ENCODE measurements around the gene LYST.
A peak's percentile ranks its signal among the peaks of the same experiment; 100 is the strongest.
"Not testable (repeated sequence)": the region's sequence is repeated elsewhere in the genome, so short reads cannot be mapped to it uniquely, and the experiment has no call there.

The LYST gene

DNA sequence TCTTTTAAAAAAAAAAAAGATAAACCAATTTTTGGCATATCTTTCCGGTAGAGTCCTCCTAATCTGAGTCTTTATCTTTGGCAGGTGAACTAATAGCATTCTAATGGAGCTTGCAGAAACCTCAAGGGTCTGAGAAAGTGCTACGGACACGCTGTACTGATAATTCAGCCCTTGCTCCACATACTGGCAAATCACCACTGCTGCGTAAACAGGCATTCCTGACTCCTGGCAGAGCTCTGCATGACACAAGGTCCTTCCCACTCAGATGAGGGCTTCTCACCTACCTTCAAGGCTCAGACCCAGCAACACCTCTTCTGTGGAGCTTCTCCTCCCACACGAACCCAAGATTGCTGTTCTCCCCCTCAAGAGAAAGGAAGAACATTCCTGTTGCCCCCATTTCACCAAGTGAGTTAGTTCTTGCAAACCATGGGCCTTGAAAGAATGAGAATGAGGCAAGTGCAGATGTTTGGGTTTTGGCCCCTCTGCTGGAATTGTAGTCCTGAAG, 48.0 kb downstream of the LYST start:
- no peak for DNase-seq (ENCODE audit: low spot score)

DNA sequence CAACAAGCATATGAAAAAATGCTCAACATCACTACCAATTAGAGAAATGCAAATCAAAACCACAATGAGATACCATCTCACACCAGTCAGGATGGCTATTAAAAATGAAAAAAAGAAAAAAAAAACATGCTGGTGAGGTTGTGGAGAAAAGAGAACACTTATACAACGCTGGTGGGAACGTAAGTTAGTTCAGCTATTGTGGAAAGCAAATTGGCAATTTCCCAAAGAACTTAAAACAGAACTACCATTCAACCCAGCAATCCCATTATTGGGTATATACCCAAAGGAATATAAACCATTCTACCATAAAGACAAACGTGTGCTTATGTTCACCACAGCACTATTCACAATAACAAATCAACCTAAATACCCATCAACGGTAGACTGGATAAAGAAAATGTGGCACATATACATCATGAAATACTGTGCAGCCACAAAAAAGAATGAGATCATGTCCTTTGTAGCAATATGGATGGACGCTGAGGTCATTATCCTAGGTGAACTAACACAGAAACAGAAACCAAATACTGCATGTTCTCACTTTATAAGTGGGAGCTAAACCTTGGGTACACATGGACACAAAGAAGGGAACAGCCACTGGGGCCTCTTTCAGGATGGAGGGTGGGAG, 49.5 kb downstream of the LYST start:
- no peak for DNase-seq (ENCODE audit: low spot score)

DNA sequence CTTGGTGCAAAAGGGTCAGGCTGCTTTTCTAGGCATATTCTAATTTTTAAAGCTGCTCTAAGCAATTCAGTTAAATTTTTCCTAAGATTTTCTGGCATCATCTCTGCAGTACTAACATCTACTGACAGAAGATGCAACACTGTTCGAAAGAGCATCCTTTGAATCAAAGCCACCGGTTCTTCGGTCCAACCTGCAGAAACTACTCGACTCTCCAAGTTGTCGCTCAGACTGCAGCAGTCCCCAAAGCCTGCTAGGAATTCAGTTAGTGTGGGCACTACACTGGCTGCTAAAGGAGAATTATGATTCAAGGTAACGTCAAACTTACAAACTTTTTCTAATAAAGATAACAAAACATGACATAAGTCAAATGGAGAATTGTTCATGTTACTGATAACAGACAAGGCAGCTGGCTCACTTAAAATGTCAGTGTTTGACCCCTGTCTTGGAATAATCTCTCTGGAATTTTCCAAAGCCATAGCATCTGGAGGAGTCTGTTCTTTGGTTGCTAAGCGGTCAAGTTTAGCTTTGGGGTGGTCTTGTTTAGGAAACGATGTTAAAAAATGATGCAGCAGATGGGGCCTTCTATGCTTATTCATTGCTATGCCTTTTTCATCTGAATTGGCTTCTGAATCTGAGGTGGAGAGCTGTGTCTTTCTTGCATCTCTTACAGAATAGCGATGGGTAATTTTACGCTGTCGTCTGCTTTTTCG, 56.9 kb downstream of the LYST start:
- no peak for DNase-seq (ENCODE audit: low spot score)

DNA sequence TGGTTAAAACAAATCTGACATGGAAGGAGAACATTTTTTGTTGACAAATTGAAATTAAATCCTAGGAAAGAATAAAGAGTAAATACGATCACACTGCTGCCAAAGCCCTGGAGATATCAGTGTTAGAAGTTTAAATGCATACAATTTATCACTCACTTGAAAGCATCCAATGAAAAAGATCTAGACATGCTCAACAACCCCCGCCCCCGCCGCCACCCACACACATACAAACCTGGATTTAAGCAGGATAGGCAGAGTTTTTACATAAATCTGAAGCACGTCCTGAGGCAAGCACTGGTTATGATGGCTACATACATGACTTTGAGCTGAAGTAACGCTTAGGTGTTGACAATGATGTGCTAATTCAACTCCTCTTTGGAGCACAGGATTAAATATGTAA, 58.5 kb downstream of the LYST start:
- peak; percentile 33 for DNase-seq (ENCODE audit: low spot score)

DNA sequence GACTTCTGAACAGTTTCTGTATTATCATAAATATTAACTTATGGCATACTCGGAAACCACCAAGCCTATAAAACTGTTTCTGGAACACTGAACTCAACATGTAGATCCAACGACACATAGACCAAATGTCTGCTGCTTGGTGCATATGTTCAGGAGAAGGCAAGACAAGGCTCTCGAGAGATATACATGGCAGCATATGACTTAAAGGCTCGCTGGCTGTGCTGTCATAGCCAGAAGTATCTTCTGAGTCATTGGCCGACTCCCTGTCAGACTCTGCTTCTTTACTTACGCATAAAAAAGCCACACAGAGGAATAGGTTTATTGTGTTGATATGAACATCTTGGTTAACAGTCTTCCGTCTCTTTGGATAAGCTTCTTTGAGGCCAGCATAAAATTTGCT, 60.6 kb downstream of the LYST start:
- DNase-seq (ENCODE audit: low spot score) = no peak

DNA sequence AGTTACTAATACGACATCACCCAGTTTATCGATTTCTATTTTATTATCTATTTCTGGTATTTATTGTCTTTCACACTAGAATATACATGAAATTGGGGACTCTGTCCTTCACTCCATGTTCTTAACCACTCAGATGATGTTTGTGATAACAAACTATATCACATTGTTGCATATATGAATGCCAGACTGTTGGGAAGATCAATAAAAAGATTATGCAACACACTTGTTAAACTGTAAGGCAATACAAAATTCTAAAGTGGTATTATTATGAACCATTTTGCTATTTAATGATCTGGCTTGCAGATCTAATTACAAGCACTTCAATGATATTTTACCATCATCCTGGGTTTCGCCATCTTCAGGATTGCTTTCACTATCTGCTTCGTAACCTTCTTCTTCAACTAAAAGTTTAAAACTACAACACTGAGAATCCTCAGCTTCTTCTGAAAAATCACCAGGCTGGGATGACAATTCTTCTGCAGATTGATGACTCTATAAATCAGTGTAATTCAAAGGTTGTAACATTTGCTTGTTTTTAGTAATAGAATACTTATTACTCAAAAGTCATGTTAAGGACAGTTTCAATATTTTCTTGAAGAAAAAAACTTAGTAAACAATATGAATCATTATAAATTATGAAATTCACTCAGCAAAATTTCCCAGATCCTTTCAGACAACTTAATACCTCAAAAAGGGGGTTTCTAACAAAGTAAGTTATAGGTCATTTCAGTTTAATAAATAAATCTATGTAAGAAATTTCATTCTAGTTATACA, 63.9 kb downstream of the LYST start:
- DNase-seq (ENCODE audit: low spot score) = no peak

DNA sequence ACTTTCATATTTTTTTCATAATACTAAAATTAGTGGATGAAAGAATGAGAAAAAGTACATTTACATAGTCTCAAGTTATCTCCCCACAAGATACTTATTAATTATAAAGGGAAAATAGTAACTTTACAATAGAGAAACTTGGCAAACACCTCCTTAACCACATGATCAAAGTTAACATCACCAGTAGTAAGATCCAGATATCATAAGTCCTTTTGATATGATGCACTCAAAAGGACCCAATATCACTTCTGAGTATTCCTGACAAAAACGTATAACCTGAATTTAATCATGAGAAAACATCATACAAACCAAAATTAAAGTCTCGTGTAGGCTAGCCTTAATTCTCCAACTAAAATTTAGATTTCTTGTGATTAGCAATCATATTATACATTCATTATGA, 67.4 kb downstream of the LYST start:
- no peak for DNase-seq (ENCODE audit: low spot score)

DNA sequence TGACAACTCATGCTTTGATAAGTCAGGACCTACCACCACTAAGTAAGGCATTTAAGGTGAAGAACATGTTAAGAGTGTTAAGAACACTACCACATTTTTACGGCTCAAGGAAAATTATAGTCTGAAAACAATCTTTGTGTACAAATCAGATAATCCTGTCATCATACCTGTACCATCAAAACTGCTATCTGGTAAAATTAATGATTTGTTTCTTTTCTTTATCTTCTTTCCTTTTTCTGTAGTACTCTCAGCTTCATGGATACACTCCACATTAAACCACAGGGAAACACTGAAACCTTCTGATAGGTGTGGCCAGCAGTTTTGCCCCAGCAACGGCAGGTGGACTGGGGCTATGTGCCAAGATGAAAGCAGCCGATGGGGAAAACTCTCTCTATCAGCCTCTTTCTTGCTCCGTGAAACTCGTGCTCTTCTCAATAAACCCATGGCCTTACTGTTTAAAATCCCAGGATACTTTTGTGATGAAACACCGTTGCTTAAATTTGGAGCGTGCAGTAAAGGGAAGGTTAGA, 75.1 kb downstream of the LYST start:
- DNase-seq (ENCODE audit: low spot score) = no peak

DNA sequence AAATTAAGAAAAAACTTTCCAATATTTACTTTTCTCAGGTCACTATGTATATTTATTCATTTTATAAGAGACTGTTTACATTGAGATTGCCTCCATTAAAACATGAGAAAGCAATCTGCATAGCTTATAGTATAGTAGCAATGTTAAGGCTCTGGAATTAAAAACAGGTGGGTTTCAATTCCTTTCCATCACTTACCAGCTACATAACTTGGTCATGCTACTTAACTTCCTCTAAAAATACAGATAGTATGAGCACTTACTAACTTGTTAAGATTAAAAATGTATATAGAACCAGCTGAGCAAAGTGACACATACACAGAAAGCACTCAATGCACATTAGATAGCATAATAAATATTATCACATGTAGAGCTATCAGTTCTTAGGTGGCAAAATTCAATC, 76.6 kb downstream of the LYST start:
- DNase-seq (ENCODE audit: low spot score) = no peak

DNA sequence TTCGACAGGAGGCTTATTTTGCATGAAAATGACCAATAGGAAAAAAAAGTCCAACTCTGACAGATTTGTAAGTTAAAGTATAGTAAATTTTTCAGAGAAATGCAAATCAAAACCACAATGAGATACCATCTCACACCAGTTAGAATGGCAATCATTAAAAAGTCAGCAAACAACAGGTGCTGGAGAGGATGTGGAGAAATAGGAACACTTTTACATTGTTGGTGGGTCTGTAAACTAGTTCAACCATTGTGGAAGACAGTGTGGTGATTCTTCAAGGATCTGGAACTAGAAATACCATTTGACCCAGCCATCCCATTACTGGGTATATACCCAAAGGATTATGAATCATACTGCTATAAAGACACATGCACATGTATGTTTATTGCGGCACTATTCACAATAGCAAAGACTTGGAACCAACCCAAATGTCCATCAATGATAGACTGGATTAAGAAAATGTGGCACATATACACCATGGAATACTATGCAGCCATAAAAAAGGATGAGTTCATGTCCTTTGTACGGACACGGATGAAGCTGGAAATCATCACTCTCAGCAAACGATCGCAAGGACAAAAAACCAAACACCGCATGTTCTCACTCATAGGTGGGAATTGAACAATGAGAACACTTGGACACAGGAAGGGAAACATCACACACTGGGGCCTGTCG, 80.3 kb downstream of the LYST start:
- not testable (repeated sequence) for DNase-seq (ENCODE audit: low spot score)

DNA sequence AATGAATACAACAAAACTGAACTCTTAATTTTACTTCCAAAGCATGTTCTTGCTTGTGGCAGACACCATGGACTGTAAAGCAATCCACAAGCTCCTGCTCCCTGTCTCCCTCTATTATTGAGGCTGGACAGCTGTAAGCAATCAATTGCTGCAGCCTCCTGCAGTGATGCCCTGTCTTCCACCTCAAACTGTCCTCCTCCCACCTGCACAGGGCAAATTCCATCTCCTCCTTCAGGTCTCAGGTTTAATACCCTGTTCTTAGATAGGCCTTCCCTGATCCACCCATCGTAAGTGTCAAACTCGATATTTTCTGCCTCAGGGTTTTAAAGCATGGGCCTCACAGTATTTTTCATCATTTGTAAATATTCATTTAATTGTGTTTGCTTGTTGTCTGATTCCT, 81.8 kb downstream of the LYST start:
- DNase-seq (ENCODE audit: low spot score) = no peak

DNA sequence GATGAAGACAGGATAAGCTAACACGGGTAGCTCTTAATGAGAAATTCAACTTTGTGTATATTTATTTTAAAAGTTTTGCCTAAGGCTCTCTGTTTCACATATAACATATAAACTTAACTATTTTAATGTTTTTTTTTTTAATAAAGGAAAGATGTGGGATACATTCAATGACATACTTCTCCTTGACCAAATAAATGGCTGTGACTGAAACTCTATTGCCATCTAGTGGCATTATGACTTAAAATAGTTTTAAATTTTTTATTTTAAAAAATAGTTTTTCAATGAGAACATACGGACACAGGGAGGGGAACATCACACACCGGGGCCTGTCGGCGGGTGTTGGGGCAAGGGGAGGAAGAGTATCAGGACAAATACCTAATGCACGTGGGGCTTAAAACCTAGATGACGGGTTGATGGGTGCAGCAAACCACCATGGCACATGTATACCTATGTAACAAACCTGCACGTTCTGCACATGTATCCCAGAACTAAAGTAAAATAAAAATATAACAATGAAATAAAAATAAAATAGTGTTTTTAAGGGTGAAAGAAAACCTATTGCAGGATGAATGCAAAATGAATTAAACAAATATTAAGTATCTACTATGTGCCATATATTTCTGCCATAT, 83.4 kb downstream of the LYST start:
- no peak for DNase-seq (ENCODE audit: low spot score)

DNA sequence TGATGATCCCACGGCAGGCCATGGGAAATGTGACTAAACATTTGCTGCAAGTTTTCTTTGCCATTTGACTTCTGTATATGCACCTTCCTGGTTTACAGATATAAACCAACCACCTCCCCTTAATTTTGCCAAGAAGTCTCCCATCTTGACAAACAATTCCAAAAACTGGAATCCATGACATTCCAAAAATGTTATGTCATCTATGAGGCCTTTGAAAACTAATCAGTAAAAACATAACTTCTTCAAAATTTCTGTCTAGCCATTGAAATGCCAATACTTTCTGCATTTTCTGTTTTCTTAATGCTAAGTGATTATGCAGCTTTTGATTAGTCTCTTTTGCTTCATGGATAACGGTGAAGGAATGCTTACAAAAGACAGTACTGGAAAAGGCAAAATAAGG, 84.1 kb downstream of the LYST start:
- DNase-seq (ENCODE audit: low spot score) = no peak

DNA sequence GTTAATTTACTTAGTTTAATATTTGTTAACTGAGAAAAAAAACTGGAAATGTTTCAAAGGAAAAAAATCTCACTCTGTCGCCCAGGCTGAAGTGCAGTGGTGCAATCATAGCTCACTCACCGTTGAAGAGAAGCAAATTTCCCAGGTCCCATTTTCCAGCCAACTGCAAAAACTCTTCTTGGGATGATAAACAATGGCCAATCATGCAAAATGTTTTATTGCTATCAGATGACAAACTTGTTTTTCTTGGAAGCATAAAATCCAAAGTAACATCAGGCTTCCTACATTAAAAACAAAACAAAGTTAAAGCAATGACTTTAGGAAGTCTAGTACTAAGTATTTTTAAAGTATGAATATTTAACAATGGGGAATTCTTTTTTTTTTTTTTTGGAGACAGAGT, 84.9 kb downstream of the LYST start:
- no peak for DNase-seq (ENCODE audit: low spot score)

DNA sequence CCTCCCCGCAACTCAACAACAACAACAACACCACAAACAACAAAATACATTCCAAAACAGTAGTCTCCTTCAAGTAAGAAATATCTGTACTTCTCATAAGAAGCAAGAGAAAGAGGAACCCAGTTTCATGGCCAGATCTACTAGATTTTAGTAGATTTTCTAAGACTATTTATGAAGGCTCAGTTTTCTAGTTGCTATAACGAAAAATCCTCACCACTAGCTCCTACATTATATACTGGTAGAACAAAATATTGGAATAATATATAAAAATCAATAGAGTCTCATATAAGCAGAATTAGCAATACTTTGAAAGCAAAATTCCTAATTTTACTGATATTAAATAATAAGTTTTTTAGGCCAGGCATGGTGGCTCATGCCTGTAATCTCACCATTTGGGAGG, 86.9 kb downstream of the LYST start:
- DNase-seq (ENCODE audit: low spot score) = no peak

DNA sequence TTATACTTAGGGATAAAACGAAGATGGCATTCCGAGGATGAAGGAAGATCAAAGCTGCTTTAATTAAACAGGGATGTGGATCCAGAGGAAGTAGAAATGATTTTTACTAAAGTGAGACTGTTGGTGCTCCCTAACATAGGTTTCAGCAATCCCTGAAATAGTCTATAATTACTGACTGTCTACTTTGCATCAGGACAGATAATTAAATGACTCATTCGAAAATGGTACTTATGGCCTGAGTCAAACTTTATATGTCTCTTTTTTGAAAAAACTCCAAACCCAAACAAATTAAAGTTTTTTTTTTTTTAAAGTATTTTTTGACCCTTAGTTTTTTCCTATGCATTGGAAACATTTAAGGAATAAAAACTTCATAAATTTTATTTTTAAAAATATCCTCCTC, 90.3 kb downstream of the LYST start:
- DNase-seq (ENCODE audit: low spot score) = no peak

DNA sequence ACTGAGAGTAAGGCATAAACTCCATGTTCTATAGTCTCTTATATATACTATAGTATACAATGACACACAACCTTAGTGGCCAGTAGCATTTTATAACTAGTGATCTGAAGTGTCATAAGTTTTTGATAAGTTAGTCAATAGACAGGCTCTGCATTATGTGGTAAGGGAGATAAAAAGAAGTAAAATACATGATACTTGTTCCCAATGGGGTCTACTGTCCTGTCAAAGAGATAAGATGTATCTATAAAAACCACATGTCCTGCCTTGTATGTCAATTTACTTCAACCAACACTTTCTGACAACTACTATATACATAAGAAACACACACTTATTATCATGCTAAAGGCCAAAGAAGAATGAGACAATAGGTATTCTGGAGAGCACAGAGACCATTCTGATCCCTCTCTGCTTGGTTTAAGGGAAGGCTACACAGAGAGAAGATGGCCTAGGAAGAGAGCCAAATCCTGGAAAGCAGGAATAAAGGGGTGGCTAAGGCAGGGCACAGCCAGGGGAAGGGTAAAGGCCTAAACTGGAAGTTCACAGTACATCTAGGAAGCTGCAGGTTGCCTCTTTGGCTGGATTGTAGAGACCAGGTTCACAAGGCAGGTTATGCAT, 91.4 kb downstream of the LYST start:
- no peak for DNase-seq (ENCODE audit: low spot score)

DNA sequence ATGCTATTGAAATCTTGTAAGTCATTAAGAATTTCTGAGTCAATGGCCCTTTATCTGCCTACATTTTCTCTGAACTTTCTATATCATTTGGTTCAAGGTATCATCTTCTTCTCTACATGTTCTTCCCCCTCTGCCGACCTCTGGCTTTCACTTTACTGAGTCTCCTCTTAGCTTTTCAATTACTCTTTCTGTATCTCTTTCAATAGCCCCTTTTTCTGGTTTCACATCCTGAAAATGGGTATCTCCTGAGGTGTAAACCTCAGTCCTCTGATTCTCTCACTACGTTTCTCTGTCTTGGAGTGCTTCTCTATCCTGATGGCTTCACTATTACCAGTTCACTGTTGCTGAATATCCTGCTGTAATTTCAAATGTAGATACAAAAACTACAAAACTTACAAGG, 98.9 kb downstream of the LYST start:
- DNase-seq (ENCODE audit: low spot score) = no peak

DNA sequence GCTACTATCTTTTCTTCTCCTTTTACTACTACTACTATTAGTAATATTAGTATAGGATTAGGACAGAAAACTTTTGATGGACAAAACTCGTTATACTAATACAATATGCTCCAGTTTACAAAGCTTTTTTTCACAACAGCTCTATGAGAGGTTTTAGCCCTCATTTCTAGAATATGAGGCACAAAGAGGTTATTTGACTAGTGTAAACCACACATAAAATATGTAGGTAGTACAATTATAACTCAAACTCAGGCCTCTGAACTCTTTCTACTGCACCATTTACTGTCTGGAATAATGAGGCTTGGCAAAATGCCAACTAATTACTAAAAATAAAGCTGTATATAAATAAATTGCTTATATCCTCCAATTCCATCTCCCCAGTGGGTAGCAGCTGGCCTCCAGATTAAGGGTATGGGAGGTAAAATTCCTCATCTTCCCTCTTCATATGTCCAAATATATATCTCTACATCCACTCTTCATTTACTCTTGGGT, 99.9 kb downstream of the LYST start:
- DNase-seq (ENCODE audit: low spot score) = no peak

DNA sequence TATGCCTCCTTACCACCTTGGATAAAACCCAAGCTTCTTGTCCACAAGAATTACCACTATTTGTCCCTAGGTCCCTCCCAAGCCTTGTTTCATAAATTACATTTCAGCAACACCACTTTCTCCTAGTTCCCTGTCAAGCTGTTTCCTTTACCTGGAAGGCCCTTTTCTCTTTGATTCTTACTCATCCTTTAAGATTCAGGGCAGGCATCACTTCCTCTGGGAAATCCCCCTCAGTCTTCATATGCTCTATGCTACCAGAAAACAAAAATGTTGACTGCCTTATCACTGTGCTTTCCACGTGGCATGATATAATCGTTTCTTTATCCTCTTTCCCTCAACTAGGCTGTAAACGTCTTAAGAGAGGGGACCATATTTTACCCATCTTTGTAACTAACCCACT, 102.7 kb downstream of the LYST start:
- DNase-seq (ENCODE audit: low spot score) = no peak

DNA sequence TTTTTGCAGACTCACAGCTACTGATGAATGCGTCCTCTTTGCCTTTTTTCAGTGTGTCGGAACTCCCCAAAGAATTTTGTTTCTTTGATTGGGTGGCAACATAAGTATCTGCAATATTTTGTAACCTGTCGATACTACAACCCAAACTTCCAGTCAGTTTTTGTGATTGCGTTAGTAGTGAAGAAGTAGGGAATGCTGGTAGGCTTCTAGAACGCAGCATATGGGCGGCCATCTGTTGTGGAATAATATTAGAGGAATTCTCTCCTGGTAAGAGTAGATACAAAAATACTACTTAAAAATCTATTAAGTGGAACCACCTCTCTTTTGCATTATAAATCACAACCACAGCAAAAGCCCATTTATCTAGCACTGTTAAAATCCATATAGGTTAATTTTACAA, 107.4 kb downstream of the LYST start:
- no peak for DNase-seq (ENCODE audit: low spot score)
